GM11168 (cell line): ENCODE results near the gene CADM1.
"Not testable (repeated sequence)": the region's sequence is repeated elsewhere in the genome, so short reads cannot be mapped to it uniquely, and the experiment has no call there.

ENCODE experiments used
- in situ Hi-C: fragments of 300-500 bp; cut with MboI; formaldehyde crosslinking; loops from one replicate; pipeline ENCODE4 v1.12.0; 2022; ENCODE audit warnings: low sequenced_read_pairs; ENCODE audit not compliant: unreplicated experiment

CADM1 gene

DNA sequence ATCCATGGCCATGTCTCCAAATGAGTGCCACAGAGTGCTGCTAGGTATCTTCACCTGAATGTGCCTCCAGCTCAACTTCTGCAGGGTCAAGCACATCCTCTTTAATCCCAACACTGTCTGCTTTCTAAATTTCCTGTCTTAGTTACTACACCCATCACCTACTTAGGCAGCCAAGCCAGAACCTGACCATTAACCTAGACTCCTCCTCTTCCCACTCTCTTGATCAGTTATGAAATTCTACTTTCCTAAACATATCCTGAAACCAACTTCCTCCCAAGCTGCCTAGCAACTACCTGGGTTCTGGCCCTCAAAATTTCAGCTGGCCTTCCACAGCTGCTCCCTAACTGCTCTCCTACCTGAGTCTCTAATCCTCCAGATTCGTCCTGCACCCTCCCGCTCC, 22.7 kb downstream of the CADM1 start:
- in situ Hi-C loops = no loop called here

DNA sequence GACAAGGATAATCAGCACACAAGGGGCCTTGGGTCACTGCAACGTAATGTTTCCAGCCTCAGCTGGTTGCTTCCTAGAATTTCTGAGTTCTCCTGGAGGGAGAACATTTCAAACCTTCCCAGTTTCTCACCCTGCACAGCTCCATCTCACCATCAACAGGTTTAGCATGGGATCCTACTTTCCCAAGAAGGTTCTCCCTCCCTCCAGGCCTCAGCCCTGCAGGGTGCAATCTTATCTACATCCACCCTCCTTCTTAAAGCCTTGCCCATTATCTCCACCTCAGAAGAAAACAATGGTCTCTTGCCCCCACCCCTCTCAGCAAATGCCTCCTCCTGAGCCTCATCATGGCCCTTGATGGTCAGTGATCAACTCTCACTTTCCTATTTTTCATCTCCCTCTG, 23.6 kb downstream of the CADM1 start:
- in situ Hi-C loops = no loop called here

DNA sequence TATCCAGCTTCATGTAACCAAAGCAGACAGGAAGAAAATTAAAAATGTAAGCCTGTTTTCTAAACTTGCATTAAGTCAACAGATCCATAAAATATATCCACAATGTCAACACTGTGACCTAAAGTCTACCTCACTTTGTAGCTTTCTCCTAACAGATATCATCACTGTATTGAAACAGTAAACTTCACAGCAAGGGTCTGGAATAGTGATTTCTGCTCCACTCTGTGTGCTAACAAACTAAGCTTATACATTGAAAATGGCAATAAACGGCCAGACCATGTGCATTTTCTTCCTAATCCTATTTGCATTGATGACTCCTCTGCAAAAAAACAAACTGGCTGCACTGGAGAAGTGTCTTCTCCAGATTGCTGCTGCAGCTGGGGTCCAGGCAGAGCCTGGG, 26.8 kb downstream of the CADM1 start:
- in situ Hi-C loops = no loop called here

DNA sequence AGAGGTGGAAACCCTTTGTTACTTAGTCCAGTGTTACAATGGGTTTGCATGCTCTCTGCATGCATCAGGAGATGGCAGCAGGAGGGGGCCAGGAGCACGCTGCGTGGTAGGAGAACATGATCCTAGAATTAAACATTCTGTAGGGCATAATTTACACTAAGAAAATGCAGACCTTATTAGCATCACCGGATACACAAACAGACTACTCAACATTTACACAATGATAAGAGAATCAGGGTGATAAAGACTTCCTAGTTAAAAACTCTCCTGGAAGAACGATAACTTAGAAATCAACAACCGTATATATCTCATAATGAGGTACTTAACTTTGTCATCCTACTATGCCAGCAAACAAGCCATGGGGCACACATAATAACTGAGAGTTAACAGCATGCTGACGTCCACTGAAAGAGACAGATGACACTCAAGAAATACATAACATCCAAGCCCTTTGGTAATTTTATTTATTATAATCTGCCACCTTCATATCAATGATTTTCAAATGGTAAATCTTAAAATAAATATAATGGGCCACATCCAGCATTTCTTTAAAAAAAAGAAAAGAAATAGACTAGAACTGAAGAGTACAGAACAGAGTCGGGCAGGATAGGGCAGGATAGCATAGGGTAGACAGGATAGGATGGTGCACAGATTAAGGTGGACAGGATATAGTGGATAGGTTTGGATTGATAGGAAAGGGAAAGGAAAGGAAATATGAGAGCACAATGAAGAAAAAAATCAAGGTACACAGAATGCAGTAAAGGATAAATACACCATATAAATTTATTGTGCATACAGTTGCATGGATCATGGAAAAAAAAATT, 27.5 kb downstream of the CADM1 start:
- in situ Hi-C loops = no loop called here

DNA sequence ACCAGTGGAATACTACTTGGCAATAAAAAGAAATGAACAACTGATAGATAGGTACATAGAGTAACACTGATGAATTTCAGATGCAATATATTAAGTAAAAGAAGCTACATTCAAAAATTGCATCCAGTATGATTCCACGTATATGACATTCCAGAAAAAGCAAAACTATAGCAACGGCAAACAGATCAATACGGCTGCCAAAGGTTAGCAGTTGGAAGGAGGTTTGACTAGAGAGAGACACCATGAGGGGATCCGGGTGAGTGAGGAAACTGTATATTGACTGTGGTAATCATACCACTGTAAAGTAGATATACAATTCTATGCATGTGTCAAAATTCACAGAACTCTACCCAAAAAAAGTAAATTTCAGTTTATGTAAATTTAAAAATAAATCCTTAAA, 28.7 kb downstream of the CADM1 start:
- in situ Hi-C loops = no loop called here

DNA sequence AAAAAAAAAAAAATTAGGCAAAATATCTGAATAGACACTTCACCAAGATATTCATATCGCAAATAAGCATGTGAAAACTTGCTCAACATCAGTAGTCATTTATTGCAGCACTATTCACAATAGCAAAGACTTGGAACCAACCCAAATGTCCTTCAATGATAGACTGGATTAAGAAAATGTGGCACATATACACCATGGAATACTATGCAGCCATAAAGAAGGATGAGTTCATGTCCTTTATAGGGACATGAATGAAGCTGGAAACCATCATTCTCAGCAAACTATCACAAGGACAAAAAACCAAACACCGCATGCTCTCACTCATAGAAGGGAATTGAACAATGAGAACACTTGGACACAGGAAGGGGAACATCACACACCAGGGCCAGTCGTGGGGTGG, 29.9 kb downstream of the CADM1 start:
- in situ Hi-C loops = not testable (repeated sequence)

DNA sequence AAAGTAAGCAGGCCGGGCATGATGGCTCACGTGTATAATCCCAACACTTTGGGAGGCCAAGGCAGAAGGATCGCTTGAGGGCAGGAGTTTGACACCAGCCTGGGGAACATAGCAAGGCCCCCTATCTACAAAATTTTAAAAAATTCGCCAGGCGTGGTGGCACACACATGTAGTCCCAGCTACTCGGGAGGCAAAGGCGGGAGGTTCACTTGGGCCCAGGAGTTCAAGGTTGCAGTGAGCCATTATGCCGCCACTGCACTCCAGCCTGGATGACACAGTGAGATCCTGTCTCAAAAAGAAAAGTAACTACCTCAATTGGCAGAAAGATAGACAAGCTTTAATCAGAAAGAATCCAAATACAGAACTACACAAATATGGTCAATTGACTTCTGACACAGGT, 31.0 kb downstream of the CADM1 start:
- in situ Hi-C loops = no loop called here

DNA sequence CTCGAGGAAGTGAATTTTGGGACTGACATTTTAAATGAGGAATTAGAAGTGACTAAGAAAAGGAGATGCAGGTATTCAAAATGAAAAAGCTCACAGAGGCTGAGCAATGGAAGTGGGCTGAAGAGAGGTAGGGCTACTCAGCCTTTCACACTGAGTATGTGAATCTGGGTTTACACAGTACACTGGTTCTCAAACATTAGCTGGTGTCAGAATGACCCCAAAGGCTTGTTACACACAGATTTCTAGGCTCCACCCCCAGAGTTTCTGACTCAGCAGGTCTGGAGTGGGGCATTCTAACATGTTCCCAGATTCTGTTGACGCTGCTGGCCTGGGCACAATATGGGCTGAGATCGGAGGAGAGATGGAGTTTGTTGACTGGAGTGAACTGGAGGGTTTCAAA, 32.8 kb downstream of the CADM1 start:
- in situ Hi-C loops = no loop called here

DNA sequence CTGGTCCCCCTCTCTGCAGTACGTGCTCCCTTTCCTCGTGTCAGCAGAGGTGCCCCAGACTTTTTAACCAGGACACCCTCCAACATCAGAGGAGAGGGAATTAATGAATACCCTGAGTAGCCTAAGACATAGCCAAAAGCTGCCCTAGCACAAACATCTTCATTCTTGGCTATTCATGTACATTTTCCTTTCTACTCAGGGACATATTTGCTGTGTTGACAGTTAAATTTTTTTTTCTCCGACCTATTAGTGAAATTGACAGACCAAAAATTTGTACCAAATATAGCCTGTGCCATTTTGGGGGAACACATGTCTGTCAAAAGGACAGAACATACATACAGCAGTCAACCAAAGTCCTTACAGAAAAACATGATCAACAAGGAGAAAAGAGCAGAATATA, 33.3 kb downstream of the CADM1 start:
- in situ Hi-C loops = no loop called here

DNA sequence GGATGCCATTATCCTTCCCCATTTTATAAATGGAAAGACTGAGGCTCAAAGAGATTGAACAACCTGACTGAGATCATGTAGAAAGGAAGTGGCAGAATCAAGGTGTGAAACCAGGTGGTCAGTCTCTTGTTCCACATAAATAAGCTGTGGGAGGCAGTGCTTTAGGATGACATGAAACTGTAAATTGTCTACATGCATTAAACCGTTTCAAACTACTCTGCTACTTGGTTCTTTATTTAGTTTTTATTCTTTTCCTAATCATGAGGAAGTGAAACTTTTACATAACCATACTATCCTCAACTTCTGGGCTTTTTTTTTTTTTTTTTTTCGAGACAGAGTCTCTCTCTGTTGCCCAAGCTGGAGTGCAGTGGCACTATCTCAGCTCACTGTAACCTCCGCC, 34.9 kb downstream of the CADM1 start:
- in situ Hi-C loops = no loop called here

DNA sequence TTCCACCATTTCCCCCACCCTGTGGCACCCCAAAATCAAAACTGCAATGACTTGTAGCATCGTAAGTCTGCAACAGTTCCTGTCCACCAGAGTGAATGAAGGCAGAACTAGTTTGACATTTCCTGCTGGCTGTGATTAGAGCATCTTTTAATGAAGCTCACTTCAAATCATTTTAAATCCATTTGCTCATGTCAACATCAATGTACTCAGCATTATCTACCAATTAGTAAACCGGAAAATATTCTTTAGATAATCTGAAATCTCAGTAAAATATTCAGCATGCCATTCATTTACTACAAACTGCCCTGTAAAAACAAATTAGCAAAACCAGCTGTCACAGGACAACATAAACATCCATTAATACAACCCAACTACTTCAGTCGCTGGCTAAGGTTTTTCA, 38.1 kb downstream of the CADM1 start:
- in situ Hi-C loops = no loop called here

DNA sequence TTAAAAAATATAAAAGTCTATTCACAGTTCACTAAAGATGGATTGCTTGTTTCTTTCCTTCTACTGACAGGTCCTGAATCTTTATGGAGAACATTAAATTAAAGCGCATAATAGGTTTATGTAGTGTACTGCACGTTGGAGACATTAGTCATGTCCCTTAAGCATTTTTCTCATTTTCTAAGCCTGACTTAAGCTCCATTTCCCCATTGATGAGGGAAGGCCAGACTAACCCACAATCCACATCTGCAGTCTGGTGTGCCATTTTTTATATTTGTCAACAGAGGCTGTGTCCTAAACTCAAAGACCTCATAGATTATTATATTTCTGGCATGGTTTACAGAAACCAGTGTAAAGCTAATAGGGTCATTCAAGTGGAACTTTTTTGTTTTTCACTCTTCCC, 39.9 kb downstream of the CADM1 start:
- in situ Hi-C loops = no loop called here

DNA sequence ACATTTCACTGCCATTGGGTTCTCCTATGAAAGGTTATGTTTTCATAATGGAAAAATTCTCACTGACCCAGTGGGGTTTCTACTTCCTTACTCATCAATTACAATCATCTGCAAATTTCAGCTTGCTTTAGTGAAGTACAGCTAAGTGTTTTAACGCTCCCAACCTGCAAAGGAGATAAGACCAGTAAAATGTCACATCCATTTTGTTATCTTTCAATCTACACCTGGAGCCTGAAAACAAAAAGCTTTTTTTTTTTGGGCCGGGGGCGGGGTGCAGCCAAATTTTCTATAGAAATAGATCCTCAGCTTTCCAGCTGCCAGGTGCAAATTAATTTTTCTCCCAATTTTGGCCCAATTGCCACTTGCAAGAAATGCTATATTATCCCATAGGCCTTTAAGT, 40.6 kb downstream of the CADM1 start:
- in situ Hi-C loops = no loop called here

DNA sequence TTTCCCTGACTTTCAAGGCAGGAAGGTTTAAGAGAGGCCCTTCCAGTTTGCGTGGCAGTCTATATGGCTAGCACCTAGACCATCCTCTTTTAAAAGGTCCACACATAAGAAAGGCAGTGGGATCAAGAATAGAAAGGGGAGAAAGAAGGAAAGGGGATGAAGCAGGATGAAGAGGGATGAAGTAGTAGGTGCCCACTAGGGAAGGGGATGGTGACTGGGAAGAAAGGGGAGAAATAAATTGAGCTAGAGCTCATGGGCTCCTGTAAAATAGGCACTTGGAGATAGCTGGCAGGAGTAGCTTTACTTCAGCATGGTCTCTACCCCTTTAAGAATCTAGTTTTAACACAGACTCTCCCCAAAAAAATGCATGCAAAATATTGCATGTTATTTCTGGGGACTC, 41.5 kb downstream of the CADM1 start:
- in situ Hi-C loops = no loop called here

DNA sequence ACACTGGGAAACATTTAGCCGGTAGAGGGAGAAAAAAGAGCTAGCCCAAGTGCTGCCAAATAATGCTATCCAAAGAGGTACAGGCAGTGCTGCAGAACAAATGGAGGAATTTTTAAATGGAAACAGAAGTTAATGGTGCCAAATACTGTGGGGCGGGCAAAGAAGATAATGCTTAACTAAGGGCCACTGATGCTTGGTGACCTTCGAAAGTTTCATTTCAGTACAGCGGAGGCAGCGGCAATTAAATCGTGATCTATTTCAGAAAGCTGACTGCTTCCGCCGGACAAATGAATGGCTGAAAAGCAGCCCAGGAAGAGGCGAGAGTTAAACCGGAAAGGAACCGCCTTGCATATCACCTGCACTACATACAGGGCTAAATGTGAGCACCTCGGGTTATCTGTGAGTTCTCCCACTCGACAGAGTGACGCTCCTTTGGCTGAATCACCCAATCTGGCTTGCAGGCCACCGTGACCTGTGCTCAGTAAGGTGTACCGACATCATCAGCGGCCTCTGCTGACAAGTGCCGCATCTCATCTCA, 42.1 kb downstream of the CADM1 start:
- in situ Hi-C loops = no loop called here

DNA sequence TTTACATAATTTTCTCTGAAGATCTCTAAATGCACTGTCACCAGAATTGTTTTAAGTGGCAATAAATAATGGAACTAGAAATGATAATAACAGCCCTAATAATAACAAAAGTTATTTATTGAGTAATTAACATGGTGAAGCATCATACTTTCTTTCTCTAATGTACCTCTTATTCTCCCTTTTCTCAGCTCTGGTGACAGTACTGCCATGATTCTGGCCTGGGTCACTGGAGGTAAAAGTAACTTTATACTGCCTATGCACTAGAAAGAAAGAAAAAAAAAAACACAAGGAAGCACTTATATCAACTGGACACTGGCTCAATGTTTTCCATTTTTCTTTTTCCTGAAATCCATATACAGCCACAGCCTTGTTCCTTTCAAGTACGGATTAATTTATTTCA, 43.7 kb downstream of the CADM1 start:
- in situ Hi-C loops = no loop called here

DNA sequence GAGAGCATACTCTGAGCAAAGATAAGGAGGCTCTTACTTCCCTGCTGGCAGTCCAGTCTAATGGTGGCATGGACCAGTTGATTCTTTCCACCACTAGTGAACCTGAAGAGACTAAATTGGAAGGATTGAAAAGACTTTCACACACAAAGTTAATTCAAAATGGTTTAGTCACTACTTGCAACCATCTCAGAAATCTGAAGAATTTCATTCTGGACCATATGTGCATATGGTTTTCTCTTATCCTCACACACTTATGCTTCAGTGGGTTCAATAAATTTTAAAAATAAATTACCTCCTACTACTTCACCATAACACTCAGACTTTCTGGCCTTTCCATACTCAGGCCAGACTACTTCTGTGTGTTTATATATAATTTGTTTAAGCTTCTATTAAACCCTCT, 44.7 kb downstream of the CADM1 start:
- in situ Hi-C loops = no loop called here

DNA sequence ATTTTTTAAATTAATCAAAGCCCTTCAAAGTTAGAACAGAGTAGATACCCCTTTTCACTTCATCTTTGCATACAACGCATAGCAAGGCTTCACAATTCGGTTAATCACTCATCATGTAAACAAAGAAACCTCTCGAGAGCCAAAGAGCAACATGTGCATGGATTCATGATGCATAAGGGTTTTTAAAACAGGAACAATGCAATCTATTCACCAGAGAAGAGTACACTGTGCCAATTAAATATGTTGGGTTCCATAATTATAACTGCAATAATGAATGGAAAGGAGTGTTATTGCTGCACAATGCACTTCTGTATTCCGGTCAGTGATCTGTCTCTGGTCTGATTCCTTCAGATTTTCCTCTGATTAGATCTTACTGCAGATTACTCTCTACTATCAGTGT, 45.3 kb downstream of the CADM1 start:
- in situ Hi-C loops = no loop called here

DNA sequence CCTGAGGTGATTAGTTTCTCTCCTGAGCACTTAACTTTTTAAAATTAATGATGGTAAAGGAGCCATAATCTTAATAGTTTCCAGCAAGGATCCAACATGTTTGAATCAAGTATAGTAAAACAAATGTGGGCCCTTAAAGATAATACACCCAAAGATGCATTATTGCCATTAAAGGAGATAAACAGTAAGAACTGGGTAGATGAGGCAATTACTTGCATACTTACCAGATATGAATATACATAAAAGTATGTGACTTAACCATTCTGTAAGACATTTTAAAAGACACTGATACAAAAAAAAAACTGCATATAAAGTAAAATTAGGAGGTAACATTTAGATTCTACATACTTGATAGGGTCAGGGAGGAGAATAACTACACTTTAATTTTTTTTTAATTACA, 48.2 kb downstream of the CADM1 start:
- in situ Hi-C loops = no loop called here

DNA sequence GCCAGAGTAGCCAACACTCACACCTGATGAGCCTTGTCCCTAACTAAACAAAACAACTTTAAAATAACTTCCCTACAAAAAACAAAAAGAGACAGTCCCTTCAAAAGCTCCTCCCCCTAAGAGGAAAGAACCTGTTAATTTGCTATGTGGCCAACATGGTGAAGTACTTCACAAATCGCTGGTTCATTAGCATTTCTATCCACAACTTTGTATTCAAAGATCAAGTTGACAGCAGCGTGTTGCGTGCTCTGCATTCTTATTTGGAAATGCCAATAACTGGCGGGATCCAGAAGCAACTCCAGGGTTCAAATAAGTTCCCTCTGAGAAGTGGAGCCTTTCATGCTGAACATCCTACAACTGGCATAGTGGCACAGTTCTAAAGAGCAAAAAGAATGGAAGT, 48.6 kb downstream of the CADM1 start:
- in situ Hi-C loops = no loop called here

DNA sequence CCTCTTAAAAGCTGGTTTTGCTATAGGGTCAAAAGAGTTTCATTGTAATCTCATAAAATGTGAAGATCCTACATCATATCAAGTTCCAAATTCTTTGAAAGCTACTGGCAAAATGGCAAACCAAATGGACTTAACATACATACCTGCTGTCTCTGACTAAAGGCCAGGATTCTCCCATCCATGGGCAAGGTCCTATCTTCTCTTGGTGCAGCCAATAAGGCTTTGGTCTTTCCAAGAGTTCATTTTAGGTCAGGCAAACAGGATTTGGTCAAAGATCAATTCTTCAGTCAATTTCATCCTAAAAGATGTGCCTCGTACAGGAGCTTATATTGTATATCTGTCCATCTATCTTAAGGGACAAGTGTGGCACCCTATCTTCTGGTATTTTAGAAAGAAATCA, 49.7 kb downstream of the CADM1 start:
- in situ Hi-C loops = no loop called here
